IgD-negative memory B cell (primary cell): ENCODE measurements around the gene TENM3. TPM values are rescaled to one million over a fixed set of nuclear protein-coding genes. Genes with fewer than 3 reads are reported as not detected.

Experiments
- H3K27ac Mint-ChIP-seq, 3 donors: one replicate each; pipeline ENCODE4 v1.8.0; 2020 to 2022; ENCODE audit warnings: mild to moderate bottlenecking in 3 of 3, mixed read lengths in 3 of 3, moderate library complexity in 1 of 3
- H3K27me3 Mint-ChIP-seq: one replicate; pipeline ENCODE4 v1.8.0; 2021; ENCODE audit warnings: mixed read lengths
- H3K36me3 Mint-ChIP-seq: one replicate; pipeline ENCODE4 v1.8.0; 2020; ENCODE audit warnings: mild to moderate bottlenecking, mixed read lengths
- H3K4me1 Mint-ChIP-seq, 3 donors: one replicate each; pipeline ENCODE4 v1.8.0; 2020 to 2022; ENCODE audit warnings: mixed read lengths in 3 of 3, mild to moderate bottlenecking in 1 of 3
- H3K4me3 Mint-ChIP-seq, 4 donors: one replicate each; pipeline ENCODE4 v1.8.0; 2020 to 2022; ENCODE audit warnings: mild to moderate bottlenecking in 4 of 4, mixed read lengths in 4 of 4, moderate library complexity in 3 of 4
- H3K9me3 Mint-ChIP-seq, 3 donors: one replicate each; pipeline ENCODE4 v1.8.0; 2020 to 2021; ENCODE audit warnings: mixed read lengths in 3 of 3, mild to moderate bottlenecking in 1 of 3
- polyA plus RNA-seq: library from polyadenylated mRNA; unstranded; fragments of 300-500 nt; fragmentation: Illumina TruSeq; gene quantifications from one replicate; pipeline ENCODE4 v1.2.3, GENCODE V29; 2021

The TENM3 gene
- polyA plus RNA-seq, 1 donor from 2014 or later = not detected

GRCh38 chr4:182496408-182496807 is 253.2 kb downstream of the TENM3 start:
- Mint-ChIP-seq H3K4me1 (peaks cover 0 to 5% (median 3%) of the 10 kb centered on the region in 3 donors), H3K36me3 (no peaks in the 10 kb centered on the region), H3K9me3 (no peaks in the 10 kb centered on the region), H3K27me3 (no peaks in the 10 kb centered on the region), H3K27ac (no peak overlapping the region), H3K4me3 (no peak overlapping the region)

- Mint-ChIP-seq H3K4me3 (no peak overlapping the region), H3K27ac (no peak overlapping the region), H3K27me3 (peaks cover 6% of the 10 kb centered on the region), H3K4me1 (peaks cover 0 to 2% (median 0%) of the 10 kb centered on the region in 3 donors), H3K9me3 (no peaks in the 10 kb centered on the region), H3K36me3 (no peaks in the 10 kb centered on the region)
Measured at GRCh38 chr4:182502064-182502463, 258.9 kb downstream of the TENM3 start.

- Mint-ChIP-seq H3K9me3 (no peaks in the 10 kb centered on the region), H3K4me3 (no peak overlapping the region), H3K36me3 (no peaks in the 10 kb centered on the region), H3K27me3 (peaks cover 6% of the 10 kb centered on the region), H3K4me1 (peaks cover 0 to 2% (median 0%) of the 10 kb centered on the region in 3 donors), H3K27ac (no peak overlapping the region)
Measured at GRCh38 chr4:182504463-182504862, 261.3 kb downstream of the TENM3 start.

- Mint-ChIP-seq H3K36me3 (no peaks in the 10 kb centered on the region), H3K4me3 (no peak overlapping the region), H3K4me1 (no peaks in the 10 kb centered on the region)
Measured at GRCh38 chr4:182507805-182508204, 264.6 kb downstream of the TENM3 start.

GRCh38 chr4:182510836-182511235 is 267.6 kb downstream of the TENM3 start:
- Mint-ChIP-seq H3K36me3 (no peaks in the 10 kb centered on the region), H3K27ac (no peak overlapping the region)

More at GRCh38 chr4:182507805-182508204, 264.6 kb downstream of the TENM3 start:
- no peaks in the 10 kb centered on the region for H3K9me3 Mint-ChIP-seq
- no peak overlapping the region for H3K27ac Mint-ChIP-seq
- H3K27me3 Mint-ChIP-seq = peaks cover 8% of the 10 kb centered on the region

GRCh38 chr4:182513587-182514291 is 270.5 kb downstream of the TENM3 start:
- peaks cover 1% of the 10 kb centered on the region for H3K27me3 Mint-ChIP-seq
- H3K4me1 Mint-ChIP-seq = no peaks in the 10 kb centered on the region
- no peak overlapping the region for H3K27ac Mint-ChIP-seq
- no peak overlapping the region for H3K4me3 Mint-ChIP-seq
- H3K36me3 Mint-ChIP-seq = no peaks in the 10 kb centered on the region
- no peaks in the 10 kb centered on the region for H3K9me3 Mint-ChIP-seq

More at GRCh38 chr4:182510836-182511235, 267.6 kb downstream of the TENM3 start:
- Mint-ChIP-seq H3K9me3 (no peaks in the 10 kb centered on the region), H3K4me3 (no peak overlapping the region), H3K27me3 (peaks cover 3% of the 10 kb centered on the region), H3K4me1 (no peaks in the 10 kb centered on the region)

DNA sequence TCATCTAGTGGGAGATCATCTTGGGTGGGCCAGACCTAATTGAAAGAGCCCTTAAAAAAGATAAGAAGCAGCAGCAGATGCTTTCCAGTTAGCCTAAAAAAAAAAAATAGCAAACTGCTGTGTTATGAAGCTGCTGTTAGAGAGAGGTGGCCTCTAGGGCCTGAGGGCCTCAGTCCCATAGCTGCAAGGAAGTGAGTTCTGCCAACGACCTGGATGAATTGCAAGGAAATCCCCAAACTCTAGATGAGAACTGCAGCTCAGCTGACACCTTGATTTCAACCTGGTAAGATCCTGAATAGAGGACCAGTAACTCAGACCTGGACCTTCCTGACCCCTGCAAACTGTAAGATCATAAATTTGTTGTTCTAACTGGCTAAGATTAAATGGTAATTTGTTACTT is 275.2 kb downstream of the TENM3 start:
- H3K27ac Mint-ChIP-seq = no peak overlapping the region
- H3K27me3 Mint-ChIP-seq = no peaks in the 10 kb centered on the region
- H3K36me3 Mint-ChIP-seq = no peaks in the 10 kb centered on the region
- no peak overlapping the region for H3K4me3 Mint-ChIP-seq
- H3K4me1 Mint-ChIP-seq = no peaks in the 10 kb centered on the region
- no peaks in the 10 kb centered on the region for H3K9me3 Mint-ChIP-seq

DNA sequence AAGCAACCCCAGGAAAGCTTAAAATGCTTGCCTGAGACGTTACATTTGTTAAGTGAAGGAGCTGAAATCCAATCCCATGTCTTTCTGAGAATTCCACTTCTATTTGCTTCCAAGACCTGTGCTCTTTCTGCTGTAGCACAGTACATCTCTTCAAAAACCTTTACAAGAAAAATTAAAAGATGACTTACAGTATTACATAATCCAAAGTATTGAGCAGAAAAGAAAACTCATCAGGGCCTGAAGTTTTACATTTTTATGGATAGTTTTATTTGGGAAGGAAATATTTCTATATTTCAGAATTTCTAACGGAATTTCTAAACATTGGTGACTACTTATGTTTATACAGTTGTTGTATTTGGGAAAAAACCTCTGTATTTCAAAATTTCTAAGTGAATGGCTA is 276.3 kb downstream of the TENM3 start:
- Mint-ChIP-seq H3K36me3 (no peaks in the 10 kb centered on the region), H3K27ac (no peak overlapping the region), H3K9me3 (no peaks in the 10 kb centered on the region), H3K4me1 (no peaks in the 10 kb centered on the region), H3K4me3 (no peak overlapping the region), H3K27me3 (no peaks in the 10 kb centered on the region)

DNA sequence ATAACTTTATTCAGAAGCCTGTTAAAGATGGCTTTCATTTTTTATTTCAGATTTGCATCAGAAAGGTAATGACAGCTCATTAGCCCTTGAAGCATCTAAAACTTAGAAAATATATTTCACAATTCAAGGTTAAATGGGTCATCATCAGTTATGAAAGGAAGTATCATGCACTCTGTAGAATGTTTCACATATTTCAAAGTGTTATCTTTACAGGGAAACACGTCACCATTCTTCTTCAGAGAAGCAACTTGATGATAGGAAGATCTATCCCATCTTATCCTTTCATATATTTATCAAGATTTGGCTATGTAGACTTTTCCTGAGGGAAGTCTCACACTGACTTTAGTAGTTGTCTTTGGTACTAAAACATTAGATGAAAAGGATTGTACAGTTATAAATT is 277.8 kb downstream of the TENM3 start:
- H3K27ac Mint-ChIP-seq = no peak overlapping the region
- H3K9me3 Mint-ChIP-seq = no peaks in the 10 kb centered on the region
- H3K27me3 Mint-ChIP-seq = no peaks in the 10 kb centered on the region
- H3K4me1 Mint-ChIP-seq = no peaks in the 10 kb centered on the region
- no peaks in the 10 kb centered on the region for H3K36me3 Mint-ChIP-seq
- H3K4me3 Mint-ChIP-seq = no peak overlapping the region

- Mint-ChIP-seq H3K27me3 (no peaks in the 10 kb centered on the region), H3K9me3 (no peaks in the 10 kb centered on the region), H3K36me3 (no peaks in the 10 kb centered on the region)
Measured at GRCh38 chr4:182528819-182529218, 285.6 kb downstream of the TENM3 start.

DNA sequence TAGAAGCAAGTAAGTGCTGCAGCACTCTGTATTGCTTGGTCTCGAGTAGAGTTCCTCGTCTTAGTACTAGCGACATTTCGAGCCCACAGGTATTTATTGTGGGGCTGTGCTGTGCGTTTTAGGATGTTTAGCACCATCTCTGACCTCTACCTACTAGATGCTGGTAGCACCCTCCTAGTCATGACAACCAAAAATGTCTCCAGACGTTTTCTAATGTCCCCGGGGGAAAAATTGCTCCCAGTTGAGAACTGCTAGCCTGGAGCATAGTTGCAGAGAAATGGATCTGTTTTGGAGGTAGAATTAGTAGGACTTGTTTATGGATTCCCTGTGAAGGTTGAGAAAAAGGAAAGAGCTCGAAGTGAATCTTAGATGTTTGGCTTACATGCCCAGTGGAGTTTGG is 287.2 kb downstream of the TENM3 start:
- Mint-ChIP-seq H3K36me3 (no peaks in the 10 kb centered on the region), H3K27ac (no peak overlapping the region)

More at GRCh38 chr4:182528819-182529218, 285.6 kb downstream of the TENM3 start:
- H3K27ac Mint-ChIP-seq = no peak overlapping the region
- no peaks in the 10 kb centered on the region for H3K4me1 Mint-ChIP-seq
- H3K4me3 Mint-ChIP-seq = no peak overlapping the region

GRCh38 chr4:182531555-182532162 is 288.5 kb downstream of the TENM3 start:
- Mint-ChIP-seq H3K36me3 (no peaks in the 10 kb centered on the region), H3K4me1 (no peaks in the 10 kb centered on the region), H3K27me3 (no peaks in the 10 kb centered on the region), H3K27ac (no peak overlapping the region), H3K9me3 (no peaks in the 10 kb centered on the region), H3K4me3 (no peak overlapping the region)

More for the DNA sequence above, 287.2 kb downstream of the TENM3 start:
- Mint-ChIP-seq H3K4me1 (no peaks in the 10 kb centered on the region), H3K4me3 (no peak overlapping the region), H3K27me3 (no peaks in the 10 kb centered on the region), H3K9me3 (no peaks in the 10 kb centered on the region)

DNA sequence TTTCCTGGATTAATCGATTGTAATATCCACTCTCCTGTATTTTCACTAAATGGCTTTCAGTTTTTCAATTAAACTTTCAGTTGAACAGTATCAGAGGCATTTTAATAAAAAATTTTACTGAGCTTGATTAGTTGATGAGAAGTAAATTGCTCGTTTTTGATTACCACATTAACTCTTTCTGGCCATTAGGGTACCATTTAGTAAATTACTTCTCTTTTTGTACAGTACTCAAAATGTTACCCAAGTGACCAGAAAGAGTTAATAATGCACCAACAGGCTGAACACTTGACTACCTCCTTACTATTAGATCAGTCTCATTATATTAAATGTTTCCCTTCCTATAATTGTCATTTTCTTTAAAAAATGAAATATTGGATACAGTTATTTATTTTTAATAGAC is 289.2 kb downstream of the TENM3 start:
- H3K27ac Mint-ChIP-seq = no peak overlapping the region
- H3K9me3 Mint-ChIP-seq = no peaks in the 10 kb centered on the region
- no peaks in the 10 kb centered on the region for H3K4me1 Mint-ChIP-seq
- no peaks in the 10 kb centered on the region for H3K27me3 Mint-ChIP-seq
- H3K4me3 Mint-ChIP-seq = no peak overlapping the region
- H3K36me3 Mint-ChIP-seq = no peaks in the 10 kb centered on the region

DNA sequence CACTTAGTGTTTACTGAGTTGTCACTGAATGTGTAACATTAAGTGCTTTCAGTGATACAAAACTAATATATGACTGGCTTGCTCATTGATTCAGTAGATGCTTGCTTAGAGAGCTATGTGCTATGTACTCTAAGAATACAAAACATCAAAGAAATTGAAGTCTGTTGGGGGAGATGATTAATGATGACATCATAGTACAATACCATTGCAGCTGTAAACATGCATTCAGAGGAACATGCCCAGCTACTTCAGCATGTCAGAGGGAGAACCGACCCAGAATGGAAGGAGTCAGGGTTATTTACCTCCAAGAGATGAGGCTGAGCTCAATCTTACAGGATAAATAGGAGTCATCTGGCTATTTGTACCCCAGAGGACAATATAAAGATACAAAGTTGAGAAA is 290.8 kb downstream of the TENM3 start:
- no peak overlapping the region for H3K4me3 Mint-ChIP-seq
- H3K36me3 Mint-ChIP-seq = no peaks in the 10 kb centered on the region
- H3K27ac Mint-ChIP-seq = no peak overlapping the region
- no peaks in the 10 kb centered on the region for H3K4me1 Mint-ChIP-seq
- H3K27me3 Mint-ChIP-seq = no peaks in the 10 kb centered on the region
- no peaks in the 10 kb centered on the region for H3K9me3 Mint-ChIP-seq

DNA sequence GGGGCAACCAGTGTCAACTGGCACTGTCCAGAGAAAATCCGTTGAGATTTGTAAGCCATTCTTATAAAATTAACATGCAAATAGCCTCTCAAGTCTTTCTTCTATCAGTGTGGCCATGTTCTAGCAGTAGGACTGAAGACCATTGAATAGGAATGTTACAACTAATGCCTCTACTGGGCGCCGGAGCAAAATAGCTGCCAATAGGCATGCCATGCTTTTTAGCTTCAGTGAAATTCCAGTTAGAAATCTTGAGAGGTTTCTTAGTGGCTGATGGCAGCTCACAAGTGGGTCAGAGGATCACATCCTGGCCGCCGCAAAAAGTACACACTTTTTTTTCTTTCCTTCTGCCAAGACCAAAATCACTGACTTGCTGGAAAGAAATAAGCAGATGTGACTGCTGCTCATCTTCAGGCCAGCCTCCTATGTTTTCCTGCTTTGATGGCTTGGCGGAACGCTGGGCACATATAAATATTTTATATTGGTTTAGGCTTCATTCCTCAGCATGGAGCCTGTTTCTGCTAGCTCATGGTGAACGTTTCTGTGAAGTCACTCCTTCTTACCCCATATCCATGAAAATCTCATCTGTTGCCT is 293.1 kb downstream of the TENM3 start:
- H3K4me3 Mint-ChIP-seq = no peak overlapping the region
- H3K36me3 Mint-ChIP-seq = no peaks in the 10 kb centered on the region
- no peaks in the 10 kb centered on the region for H3K4me1 Mint-ChIP-seq
- no peak overlapping the region for H3K27ac Mint-ChIP-seq
- no peaks in the 10 kb centered on the region for H3K9me3 Mint-ChIP-seq
- H3K27me3 Mint-ChIP-seq = no peaks in the 10 kb centered on the region
